GM20431 (cell line): Measurements from ENCODE around the gene KIN.
"Not testable (repeated sequence)": the region's sequence is repeated elsewhere in the genome, so short reads cannot be mapped to it uniquely, and the experiment has no call there.

Source experiments
- in situ Hi-C: fragments of 300-500 bp; cut with MseI, MboI; formaldehyde crosslinking; loops from one replicate; pipeline ENCODE4 v1.15.0; 2020; ENCODE audit warnings: low sequenced_read_pairs; ENCODE audit not compliant: unreplicated experiment

KIN gene

GRCh38 chr10:7795605-7796004 is 7.8 kb upstream of the KIN start:
- in situ Hi-C loops, result no loop called here

GRCh38 chr10:7794251-7795026 is 6.6 kb upstream of the KIN start:
- in situ Hi-C loops, result no loop called here

- in situ Hi-C loops, result no loop called here
Measured at GRCh38 chr10:7792541-7792940, 4.7 kb upstream of the KIN start.

GRCh38 chr10:7789390-7789789 is 1.6 kb upstream of the KIN start:
- in situ Hi-C loops, result no loop called here

GRCh38 chr10:7788639-7789286 is 970 bp upstream of the KIN start:
- in situ Hi-C loops, result no loop called here

GRCh38 chr10:7787150-7787856 is 490 bp downstream of the KIN start:
- in situ Hi-C loops, result no loop called here

GRCh38 chr10:7786430-7786829 is 1.4 kb downstream of the KIN start:
- in situ Hi-C loops, result no loop called here

- in situ Hi-C loops, result not testable (repeated sequence)
Measured at GRCh38 chr10:7782194-7782593, 5.6 kb downstream of the KIN start.

- in situ Hi-C loops, result no loop called here
Measured at GRCh38 chr10:7776777-7777176, 11.0 kb downstream of the KIN start.

GRCh38 chr10:7773845-7774801 is 13.7 kb downstream of the KIN start:
- in situ Hi-C loops, result no loop called here

GRCh38 chr10:7768417-7768816 is 19.4 kb downstream of the KIN start:
- in situ Hi-C loops, result no loop called here

GRCh38 chr10:7767209-7767608 is 20.6 kb downstream of the KIN start:
- in situ Hi-C loops, result no loop called here

GRCh38 chr10:7766241-7766640 is 21.6 kb downstream of the KIN start:
- in situ Hi-C loops, result no loop called here

- in situ Hi-C loops, result no loop called here
Measured at GRCh38 chr10:7763929-7764328, 23.9 kb downstream of the KIN start.

GRCh38 chr10:7756360-7756992 is 31.3 kb downstream of the KIN start:
- in situ Hi-C loops, result no loop called here

GRCh38 chr10:7755103-7755502 is 32.7 kb downstream of the KIN start:
- in situ Hi-C loops, result no loop called here

- in situ Hi-C loops, result no loop called here
Measured at GRCh38 chr10:7752251-7752650, 35.5 kb downstream of the KIN start.

- in situ Hi-C loops, result no loop called here
Measured at GRCh38 chr10:7750222-7750621, 37.6 kb downstream of the KIN start.

GRCh38 chr10:7748637-7749036 is 39.2 kb downstream of the KIN start:
- in situ Hi-C loops, result not testable (repeated sequence)

- in situ Hi-C loops, result no loop called here
Measured at GRCh38 chr10:7744307-7744706, 43.5 kb downstream of the KIN start.
